GM12878 (cell line): ENCODE data around the gene ECM1. TPM values are rescaled to one million over a fixed set of nuclear protein-coding genes. Genes with fewer than 3 reads are reported as not detected.
A peak's percentile ranks its signal among the peaks of the same experiment; 100 is the strongest.

Source experiments
- ATAC-seq: fragments of 200-7000 bp; cut with Tn5 transposase; 3 replicates; pipeline ENCODE4 v1.9.1; 2020; ENCODE audit warnings: mild to moderate bottlenecking, moderate library complexity
- BruUV-seq: library from RNA; stranded (reverse); fragments of 400-500 nt; replicated peaks from 2 replicates; lab custom pipeline; 2021; lab: Mats Ljungman, UMichigan
- CTCF ChIA-PET: fragments of 300-600 bp; sonication (Branson Sonifier 250); formaldehyde crosslinking; extraction: SDS; loops from one replicate; lab custom pipeline; 2021; ENCODE audit warnings: inconsistent platforms; lab: Yijun Ruan, JAX
- POLR2A ChIA-PET: fragments of 350-600 bp; formaldehyde crosslinking; extraction: SDS; loops from one replicate; lab custom pipeline; 2021; ENCODE audit warnings: inconsistent platforms; lab: Charles Lee
- RAD21 ChIA-PET: fragments of 300-600 bp; sonication (Branson Sonifier 250); formaldehyde crosslinking; loops from one replicate; lab custom pipeline; 2023; ENCODE audit warnings: antibody characterized with exemption; ENCODE audit not compliant: unreplicated experiment; lab: Charles Lee
- SMC1A ChIA-PET: fragments of 300-600 bp; sonication (Branson Sonifier 250); formaldehyde crosslinking; loops from one replicate; lab custom pipeline; 2023; ENCODE audit not compliant: unreplicated experiment, uncharacterized antibody; lab: Charles Lee
- DNase-seq: peaks from one replicate; pipeline ENCODE4 v3.0.0-alpha.2; 2011; ENCODE audit warnings: low read depth, low spot score
- FAIRE-seq: peaks from 3 replicates; lab custom pipeline; 2011; peaks lifted over from hg19 to GRCh38; lab: Jason Lieb, UNC
- H2AFZ ChIP-seq: 2 replicates; pipeline ENCODE4 v1.6.0; 2011; ENCODE audit warnings: low read depth, low read length, control low read depth; ENCODE audit not compliant: control insufficient read depth
- H3K27ac ChIP-seq: 2 replicates; pipeline ENCODE4 v1.5.1; 2011; ENCODE audit warnings: control low read depth; ENCODE audit not compliant: control insufficient read depth, insufficient read depth
- H3K27me3 ChIP-seq, 2 experiments: replicated peaks in 1 of 2; 2 replicates each; pipeline versions ENCODE4 v1.6.0 to v1.6.1; 2011; ENCODE audit warnings: low read length in 1 of 2; ENCODE audit not compliant: control insufficient read depth in 2 of 2, insufficient read depth in 2 of 2
- H3K36me3 ChIP-seq, 2 experiments: 2 replicates each; pipeline ENCODE4 v1.5.1; 2011; ENCODE audit warnings: low read length in 1 of 2; ENCODE audit not compliant: control insufficient read depth in 2 of 2, insufficient read depth in 2 of 2
- H3K4me1 ChIP-seq: 2 replicates; pipeline ENCODE4 v1.6.1; 2011; ENCODE audit warnings: mild to moderate bottlenecking, low read length, moderate library complexity, mixed read lengths; ENCODE audit not compliant: control insufficient read depth, insufficient read depth
- H3K4me2 ChIP-seq: 2 replicates; pipeline ENCODE4 v1.6.0; 2011; ENCODE audit warnings: control low read depth; ENCODE audit not compliant: control insufficient read depth, insufficient read depth
- H3K4me3 ChIP-seq: fragments of 200-600 bp; sonication (generic); 2 replicates; pipeline ENCODE4 v1.5.1; 2016
- H3K79me2 ChIP-seq: 2 replicates; pipeline ENCODE4 v1.6.0; 2011; ENCODE audit warnings: low read length; ENCODE audit not compliant: control insufficient read depth, insufficient read depth
- H3K9ac ChIP-seq: 2 replicates; pipeline ENCODE4 v1.8.0; 2011; ENCODE audit warnings: low read length, control low read depth, mixed read lengths; ENCODE audit not compliant: control insufficient read depth, insufficient read depth
- H3K9me3 ChIP-seq: replicated peaks from 3 replicates; pipeline ENCODE4 v1.5.1; 2011; ENCODE audit warnings: mild to moderate bottlenecking, low read length; ENCODE audit not compliant: control insufficient read depth, insufficient read depth
- H4K20me1 ChIP-seq: 2 replicates; pipeline ENCODE4 v1.6.0; 2011; ENCODE audit not compliant: control insufficient read depth, insufficient read depth
- ASH2L ChIP-seq: fragments of 300-600, 200-600 bp; sonication (generic); IDR thresholded peaks from 2 replicates; pipeline ENCODE4 v1.6.1; 2017; ENCODE audit warnings: low read depth, mild to moderate bottlenecking, borderline replicate concordance
- ATF7 ChIP-seq: fragments of 450-650 bp; IDR thresholded peaks from 2 replicates; pipeline ENCODE4 v1.6.1; 2016; ENCODE audit warnings: low read depth, mild to moderate bottlenecking
- FOXK2 ChIP-seq: fragments of 450-650 bp; IDR thresholded peaks from 2 replicates; pipeline ENCODE4 v1.6.1; 2017; ENCODE audit warnings: mild to moderate bottlenecking, moderate library complexity
- MXI1 ChIP-seq: fragments of 150-350 bp; IDR thresholded peaks from 2 replicates; pipeline ENCODE4 v1.6.1; 2011; ENCODE audit warnings: low read depth, mild to moderate bottlenecking, inconsistent platforms, low read length, improper control_type of control experiment
- NR2F1 ChIP-seq: fragments of 450-650 bp; conservative IDR thresholded peaks from 2 replicates; pipeline ENCODE4 v1.6.1; 2017; ENCODE audit warnings: mild to moderate bottlenecking
- POLR2A ChIP-seq: IDR thresholded peaks from 2 replicates; pipeline ENCODE4 v1.6.1; 2011; ENCODE audit warnings: low read depth, mild to moderate bottlenecking, low read length
- POLR2AphosphoS5 ChIP-seq: IDR thresholded peaks from 2 replicates; pipeline ENCODE4 v1.6.1; 2011; ENCODE audit warnings: mild to moderate bottlenecking, low read length, inconsistent platforms
- PRDM15 ChIP-seq: fragments of 450-650 bp; formaldehyde crosslinking; IDR thresholded peaks from 2 replicates; pipeline ENCODE4 v1.4.0; 2020; ENCODE audit warnings: mild to moderate bottlenecking, moderate library complexity
- RBBP5 ChIP-seq: fragments of 200-600 bp; sonication (generic); conservative IDR thresholded peaks from 2 replicates; pipeline ENCODE4 v1.6.1; 2016
- RUNX3 ChIP-seq: IDR thresholded peaks from 2 replicates; pipeline ENCODE4 v1.6.1; 2012; ENCODE audit warnings: low read length, inconsistent platforms
- SIN3A ChIP-seq: IDR thresholded peaks from 2 replicates; pipeline ENCODE4 v1.6.1; 2012; ENCODE audit warnings: low read depth, low read length, improper control_type of control experiment
- SMC3 ChIP-seq: IDR thresholded peaks from 2 replicates; pipeline ENCODE4 v1.6.1; 2011; ENCODE audit warnings: low read length, improper control_type of control experiment, borderline replicate concordance
- SPI1 ChIP-seq: IDR thresholded peaks from 2 replicates; pipeline ENCODE4 v1.6.1; 2011; ENCODE audit warnings: low read depth, mild to moderate bottlenecking, low read length, moderate library complexity, borderline replicate concordance; ENCODE audit not compliant: insufficient read depth
- STAT3 ChIP-seq: IDR thresholded peaks from 2 replicates; pipeline ENCODE4 v1.6.1; 2011; ENCODE audit warnings: low read depth, low read length, improper control_type of control experiment
- ZNF24 ChIP-seq: fragments of 450-650 bp; IDR thresholded peaks from 2 replicates; pipeline ENCODE4 v1.6.1; 2017; ENCODE audit warnings: antibody characterized with exemption, mild to moderate bottlenecking
- WGBS: methylation state at CpG from one replicate; pipeline ENCODE4 v1.1.6; 2016; ENCODE audit warnings: low lambda C conversion rate; ENCODE audit not compliant: insufficient replicate concordance, insufficient coverage; ENCODE audit errors: missing lambda C conversion rate; 5-methylcytosine and 5-hydroxymethylcytosine counted together
- in situ Hi-C: fragments of 300-500 bp; cut with MboI; formaldehyde crosslinking; loops from 9 replicates; pipeline ENCODE4 v1.14.3; 2018; ENCODE audit warnings: mixed read lengths
- intact Hi-C: fragments of 100-400 bp; cut with micrococcal nuclease; formaldehyde crosslinking; loops from one replicate; pipeline ENCODE4 v1.14.2; 2022; ENCODE audit not compliant: unreplicated experiment
- polyA plus RNA-seq, 11 experiments: library from polyadenylated mRNA; depleted of rRNA in 4 of 11; unstranded in 6 of 11; stranded (reverse) in 5 of 11; fragments of >200 nt; fragmentation: Nextera tagmentation in 4 of 11; fragmentation: Illumina TruSeq in 1 of 11; extraction: Ambion mirVana in 4 of 11; extraction: Trizol in 1 of 11; gene quantifications; 1 replicate in 1 of 11; 2 replicates in 10 of 11; pipeline versions ENCODE4 v1.2.1 to v1.2.3, GENCODE V29; 2011 to 2016; ENCODE audit warnings: inconsistent platforms in 2 of 11, missing spikeins in 2 of 11, low read depth in 1 of 11
- total RNA-seq, 4 experiments: library from RNA; depleted of rRNA in 3 of 4; stranded (reverse); fragments of >200 nt in 3 of 4; fragmentation: Illumina TruSeq in 1 of 4; extraction: Trizol in 1 of 4; gene quantifications; 2 replicates each; pipeline versions ENCODE4 v1.2.1 to v1.2.3, GENCODE V29; 2013 to 2021
- TF ChIP-seq, protein P1 (sequence below): IDR thresholded peaks from 2 replicates; pipeline ENCODE4 v1.6.1; 2012; ENCODE audit warnings: low read depth, low read length, improper control_type of control experiment

The ECM1 gene
- total and polyA plus RNA-seq, 10 of the 15 experiments (the other 5 are each of a cell fraction or from before 2014, with no cell fraction given) = 0.06 to 1.3 (median 0.60) TPM

- RAD21 ChIA-PET = interaction anchor here (1.6 kb wide), 1 partner anchor 28 kb away, joined by 6 read pairs; the partner anchor contains the start of gene FALEC
- H3K27ac ChIP-seq = peak overlapping the region; percentile 86
- H3K4me1 ChIP-seq = no peaks in the 10 kb centered on the region
- no peaks in the 10 kb centered on the region for H4K20me1 ChIP-seq
- ATAC-seq (peak; percentile 11), DNase-seq (no peak), FAIRE-seq (no peak)
- intact Hi-C loops = loop anchor here (10.0 kb wide), 1 partner anchor 137 kb away; the partner anchor contains the start of gene ENSA
- peak overlapping the region; percentile 95 for H3K4me3 ChIP-seq
- no peaks in the 10 kb centered on the region for H3K27me3 ChIP-seq
- peaks cover 3 to 23% of the 10 kb centered on the region in 2 experiments for H3K36me3 ChIP-seq
- BruUV-seq = TSS peak; percentile 83
- H3K9ac ChIP-seq = peak overlapping the region; percentile 98
- 0 out of 2 replicates have a peak, but pooled peaks have one; percentile 12 for TF ChIP-seq MXI1
- TF ChIP-seq FOXK2 = no peak
- TF ChIP-seq ATF7 = no peak
- TF ChIP-seq NR2F1 = no peak
- no peak for TF ChIP-seq SMC3
- no peak for TF ChIP-seq ASH2L
- TF ChIP-seq RBBP5 = no peak
- SMC1A ChIA-PET = interaction anchor here (2.1 kb wide), 1 partner anchor 28 kb away, joined by 11 read pairs; the partner anchor contains the start of gene FALEC
- CTCF ChIA-PET = interaction anchor here (1.0 kb wide), 1 partner anchor 123 kb away, joined by 3 read pairs; no protein-coding TSS in a partner anchor
- H2AFZ ChIP-seq = peak overlapping the region; percentile 62
- H3K4me2 ChIP-seq = peak overlapping the region; percentile 92
- peaks cover 14% of the 10 kb centered on the region for H3K79me2 ChIP-seq
- POLR2A ChIA-PET = interaction anchor here (1.3 kb wide), 1 partner anchor 124 kb away, joined by 5 read pairs; the partner anchor contains the start of gene RPRD2
- no peaks in the 10 kb centered on the region for H3K9me3 ChIP-seq
- WGBS = under 1% methylated on average over 7 of the region's 7 CpGs
- in situ Hi-C loops = no loop called here
Measured at GRCh38 chr1:150487763-150488115, 20.2 kb upstream of the ECM1 start.

DNA sequence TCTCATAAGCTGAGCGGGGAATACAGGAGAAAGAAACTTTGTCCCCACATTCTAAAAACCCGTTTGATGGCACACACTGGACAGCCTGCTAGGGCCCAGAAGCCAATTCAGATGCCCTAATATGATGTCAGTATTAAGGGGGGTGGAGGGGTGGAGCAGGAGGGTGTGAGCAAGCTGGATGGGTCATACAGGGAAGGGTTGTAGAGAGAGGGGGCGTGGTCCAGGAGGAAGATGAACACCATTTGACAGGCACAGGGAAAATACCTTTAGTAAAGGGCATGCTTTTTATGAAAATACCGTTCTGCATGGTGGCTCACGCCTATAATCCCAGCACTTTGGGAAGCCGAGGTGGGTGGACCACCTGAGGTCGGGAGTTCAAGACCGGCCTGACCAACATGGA, 14.7 kb upstream of the ECM1 start:
- Histone ChIP-seq H3K9ac (no peak overlapping the region), H3K27ac (no peak overlapping the region), H3K27me3 (no peaks in the 10 kb centered on the region), H3K9me3 (no peaks in the 10 kb centered on the region), H3K4me3 (no peak overlapping the region), H3K4me1 (no peaks in the 10 kb centered on the region), H2AFZ (no peak overlapping the region), H4K20me1 (no peaks in the 10 kb centered on the region), H3K4me2 (no peak overlapping the region), H3K36me3 (peaks cover 7 to 38% of the 10 kb centered on the region in 2 experiments), H3K79me2 (peaks cover 5% of the 10 kb centered on the region)
- intact Hi-C loops (no loop called here), in situ Hi-C loops (no loop called here)
- 100% methylated on average over 8 of the region's 8 CpGs for WGBS
- ATAC-seq = no peak
- SMC1A ChIA-PET = no interaction called here
- CTCF ChIA-PET = no interaction called here
- no peak for FAIRE-seq
- POLR2A ChIA-PET = no interaction called here
- no TSS peak for BruUV-seq
- RAD21 ChIA-PET = no interaction called here
- DNase-seq = no peak
- TF ChIP-seq SIN3A (no peak), SPI1 (no peak), STAT3 (no peak), POLR2A (no peak), POLR2AphosphoS5 (no peak), RUNX3 (no peak), PRDM15 (CRISPR knock-in tag) (no peak), ZNF24 (no peak)
- TF ChIP-seq, protein P1, sequence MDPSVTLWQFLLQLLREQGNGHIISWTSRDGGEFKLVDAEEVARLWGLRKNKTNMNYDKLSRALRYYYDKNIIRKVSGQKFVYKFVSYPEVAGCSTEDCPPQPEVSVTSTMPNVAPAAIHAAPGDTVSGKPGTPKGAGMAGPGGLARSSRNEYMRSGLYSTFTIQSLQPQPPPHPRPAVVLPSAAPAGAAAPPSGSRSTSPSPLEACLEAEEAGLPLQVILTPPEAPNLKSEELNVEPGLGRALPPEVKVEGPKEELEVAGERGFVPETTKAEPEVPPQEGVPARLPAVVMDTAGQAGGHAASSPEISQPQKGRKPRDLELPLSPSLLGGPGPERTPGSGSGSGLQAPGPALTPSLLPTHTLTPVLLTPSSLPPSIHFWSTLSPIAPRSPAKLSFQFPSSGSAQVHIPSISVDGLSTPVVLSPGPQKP = no peak
